ENCODE data around the gene S100A4. TPM values are rescaled to one million over a fixed set of nuclear protein-coding genes. Genes with fewer than 3 reads are reported as not detected.

S100A4 gene
- total RNA-seq, 2 donors from 2014 or later = 36.1 to 79.4 TPM

DNA sequence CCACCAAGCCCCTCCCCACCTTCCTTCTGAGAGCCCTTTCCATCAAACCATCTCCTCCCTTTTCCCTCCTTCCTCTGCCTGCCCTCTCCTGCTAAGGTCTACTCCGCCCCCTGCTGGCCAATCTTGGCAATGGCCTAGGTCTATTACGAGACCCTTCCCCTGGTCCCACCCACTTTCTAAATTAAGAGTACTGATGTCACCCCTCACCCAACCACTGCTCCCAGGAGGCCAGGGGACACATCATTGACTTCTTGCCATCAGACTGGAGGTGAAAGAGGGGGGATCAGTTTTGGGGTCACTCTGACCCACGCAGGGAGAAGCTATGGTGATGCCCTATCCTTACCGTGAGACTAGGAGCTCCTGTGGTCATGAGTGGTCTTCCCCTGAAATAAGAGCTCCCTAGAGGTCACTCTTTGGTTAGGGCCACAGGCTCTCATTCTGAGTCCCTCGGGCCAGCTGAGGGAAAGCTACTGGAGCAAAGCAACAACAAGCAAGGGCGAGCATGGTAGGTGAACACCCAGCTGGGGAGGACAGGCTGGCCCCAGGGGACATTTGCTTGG lies 50.5 kb downstream of the S100A4 start:
- DNase-seq (peak; percentile 48 to 82), ATAC-seq (peak; percentile 75)
- intact Hi-C loops (cut with DNase I, micrococcal nuclease) = loop anchor here (5.0 to 10.0 kb wide), 2 partner anchors 140 to 143 kb away; partner anchors contain the start of gene S100A9 (in 1 of the 2)

Other genes starting within 250 kb of the S100A4 start
- not detected for gene PGLYRP3, start 232.9 kb downstream of the S100A4 start, total RNA-seq
- gene PGLYRP4, start 197.0 kb downstream of the S100A4 start, total RNA-seq = not detected
- 10 to 100 TPM in 1 of 2 donors, 1 to 10 TPM in 1; 9.2 to 21.0 TPM for gene S100A9, start 188.0 kb downstream of the S100A4 start, total RNA-seq
- gene S100A12, start 170.2 kb downstream of the S100A4 start, total RNA-seq = under 1 TPM in 1 of 2 donors, not detected in 1; 0.85 TPM
- 1 to 10 TPM; 1.2 to 6.7 TPM for gene S100A8, start 154.7 kb downstream of the S100A4 start, total RNA-seq
- gene S100A7A, start 129.3 kb downstream of the S100A4 start, total RNA-seq = not detected
- not detected for gene S100A7, start 85.2 kb downstream of the S100A4 start, total RNA-seq
- 1,000 to 10,000 TPM; 2,086 to 2,115 TPM for gene S100A6, start 9.8 kb downstream of the S100A4 start, total RNA-seq
- gene S100A5, start 4.9 kb downstream of the S100A4 start, total RNA-seq = not detected
- gene S100A3, start 3.5 kb upstream of the S100A4 start, total RNA-seq = not detected
- 1 to 10 TPM in 1 of 2 donors, not detected in 1; 1.1 TPM for gene S100A2, start 20.0 kb upstream of the S100A4 start, total RNA-seq
- 100 to 1,000 TPM; 191 to 231 TPM for gene S100A16, start 67.3 kb upstream of the S100A4 start, total RNA-seq
- gene S100A14, start 70.5 kb upstream of the S100A4 start, total RNA-seq = 100 to 1,000 TPM; 443 to 453 TPM
- 10 to 100 TPM; 46.2 to 59.1 TPM for gene S100A13, start 81.7 kb upstream of the S100A4 start, total RNA-seq
- 1 to 10 TPM; 1.6 to 1.9 TPM for gene S100A1, start 82.6 kb upstream of the S100A4 start, total RNA-seq
- 10 to 100 TPM; 54.0 to 61.5 TPM for gene CHTOP, start 88.3 kb upstream of the S100A4 start, total RNA-seq
- 10 to 100 TPM; 23.6 to 25.1 TPM for gene SNAPIN, start 112.9 kb upstream of the S100A4 start, total RNA-seq
- gene ILF2, start 125.2 kb upstream of the S100A4 start, total RNA-seq = 100 to 1,000 TPM in 1 of 2 donors, 10 to 100 TPM in 1; 93.1 to 113 TPM
- gene NPR1, start 132.9 kb upstream of the S100A4 start, total RNA-seq = 1 to 10 TPM; 2.8 to 5.2 TPM
- 10 to 100 TPM; 25.8 to 28.1 TPM for gene INTS3, start 182.2 kb upstream of the S100A4 start, total RNA-seq
- gene SLC27A3, start 229.6 kb upstream of the S100A4 start, total RNA-seq = 10 to 100 TPM; 22.5 to 24.8 TPM